Measurements from ENCODE around the gene GPR52. TPM values are rescaled to one million over a fixed set of nuclear protein-coding genes. Genes with fewer than 3 reads are reported as not detected.
"Not testable (repeated sequence)": the region's sequence is repeated elsewhere in the genome, so short reads cannot be mapped to it uniquely, and the experiment has no call there.

Gene GPR52
- total and polyA plus RNA-seq, 8 donors = 0.15 to 2.7 (median 2.1) TPM; not detected in 5

- no peak overlapping the region for H3K4me3 ChIP-seq
- ATAC-seq = no peak
- H3K27me3 ChIP-seq = no peaks in the 10 kb centered on the region
- intact Hi-C loops (cut with DNase I) = no loop called here
- H3K4me1 ChIP-seq = no peaks in the 10 kb centered on the region
- TF ChIP-seq, protein P1, sequence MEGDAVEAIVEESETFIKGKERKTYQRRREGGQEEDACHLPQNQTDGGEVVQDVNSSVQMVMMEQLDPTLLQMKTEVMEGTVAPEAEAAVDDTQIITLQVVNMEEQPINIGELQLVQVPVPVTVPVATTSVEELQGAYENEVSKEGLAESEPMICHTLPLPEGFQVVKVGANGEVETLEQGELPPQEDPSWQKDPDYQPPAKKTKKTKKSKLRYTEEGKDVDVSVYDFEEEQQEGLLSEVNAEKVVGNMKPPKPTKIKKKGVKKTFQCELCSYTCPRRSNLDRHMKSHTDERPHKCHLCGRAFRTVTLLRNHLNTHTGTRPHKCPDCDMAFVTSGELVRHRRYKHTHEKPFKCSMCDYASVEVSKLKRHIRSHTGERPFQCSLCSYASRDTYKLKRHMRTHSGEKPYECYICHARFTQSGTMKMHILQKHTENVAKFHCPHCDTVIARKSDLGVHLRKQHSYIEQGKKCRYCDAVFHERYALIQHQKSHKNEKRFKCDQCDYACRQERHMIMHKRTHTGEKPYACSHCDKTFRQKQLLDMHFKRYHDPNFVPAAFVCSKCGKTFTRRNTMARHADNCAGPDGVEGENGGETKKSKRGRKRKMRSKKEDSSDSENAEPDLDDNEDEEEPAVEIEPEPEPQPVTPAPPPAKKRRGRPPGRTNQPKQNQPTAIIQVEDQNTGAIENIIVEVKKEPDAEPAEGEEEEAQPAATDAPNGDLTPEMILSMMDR (IDR thresholded peaks at IDR 0.05) = no peak
- no peaks in the 10 kb centered on the region for H3K9me3 ChIP-seq
- no peaks in the 10 kb centered on the region for H3K36me3 ChIP-seq
- no peak overlapping the region for H3K27ac ChIP-seq
- no peak for DNase-seq
Measured at GRCh38 chr1:174406421-174406820, 41.3 kb upstream of the GPR52 start.

- Histone ChIP-seq H3K4me3 (no peak overlapping the region), H3K9me3 (no peaks in the 10 kb centered on the region), H3K36me3 (no peaks in the 10 kb centered on the region), H3K27me3 (no peaks in the 10 kb centered on the region), H3K4me1 (no peaks in the 10 kb centered on the region), H3K27ac (no peak overlapping the region)
- intact Hi-C loops (cut with DNase I) = no loop called here
- DNase-seq (peak in 2 of 4 donors; percentile 3 to 24), ATAC-seq (peak; percentile 70)
- TF ChIP-seq, protein P1 (IDR thresholded peaks at IDR 0.05) = no peak
Measured at GRCh38 chr1:174407665-174408064, 40.1 kb upstream of the GPR52 start.

DNA sequence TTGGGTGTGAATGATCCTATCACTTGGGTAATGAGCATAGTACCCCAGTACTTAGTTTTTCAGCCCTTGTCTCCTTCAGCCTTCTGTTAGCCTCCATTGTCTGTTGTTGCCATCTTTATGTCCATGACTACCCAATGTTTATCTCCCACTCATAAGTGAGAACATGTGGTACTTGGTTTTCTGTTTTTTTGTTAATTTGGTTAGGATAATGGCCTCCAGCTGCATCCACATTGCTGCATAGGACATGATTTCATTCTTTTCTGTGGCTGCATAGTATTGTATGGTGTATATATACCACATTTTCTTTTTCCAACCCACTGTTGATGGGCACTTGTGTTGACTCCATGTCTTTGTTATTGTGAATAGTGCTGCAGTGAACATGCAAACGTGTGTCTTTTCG lies 39.6 kb upstream of the GPR52 start:
- DNase-seq (no peak), ATAC-seq (no peak)
- Histone ChIP-seq H3K4me3 (no peak overlapping the region), H3K4me1 (no peaks in the 10 kb centered on the region), H3K36me3 (no peaks in the 10 kb centered on the region), H3K9me3 (no peaks in the 10 kb centered on the region), H3K27me3 (no peaks in the 10 kb centered on the region), H3K27ac (no peak overlapping the region)
- intact Hi-C loops (cut with DNase I) = no loop called here
- TF ChIP-seq, protein P1 (IDR thresholded peaks at IDR 0.05) = no peak

- H3K27ac ChIP-seq; ATAC-seq; H3K4me1 ChIP-seq; H3K36me3 ChIP-seq; H3K27me3 ChIP-seq; intact Hi-C loops (cut with DNase I); DNase-seq; H3K4me3 ChIP-seq; H3K9me3 ChIP-seq: not testable (repeated sequence)
Measured at GRCh38 chr1:174409801-174410200, 38.0 kb upstream of the GPR52 start.

DNA sequence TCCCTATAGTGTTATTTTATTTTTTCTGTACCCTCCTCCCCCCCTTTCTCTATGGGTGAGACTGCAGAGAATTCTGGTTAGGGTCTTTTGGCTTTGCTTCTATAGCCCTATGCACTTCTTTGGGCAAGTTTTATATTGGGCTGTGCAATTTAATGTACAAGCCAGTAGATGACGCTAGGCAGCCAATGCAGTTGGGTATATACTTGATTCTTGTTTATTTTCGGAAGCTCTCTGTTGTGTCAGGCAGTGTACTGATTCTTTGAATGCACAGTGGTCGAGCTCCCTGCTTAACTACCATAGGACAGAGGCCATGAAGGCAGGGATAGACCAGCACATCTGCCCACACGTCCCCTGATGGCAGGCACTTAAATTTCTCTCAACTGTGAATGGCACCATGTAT lies 34.1 kb upstream of the GPR52 start:
- no peaks in the 10 kb centered on the region for H3K36me3 ChIP-seq
- TF ChIP-seq, protein P1 (IDR thresholded peaks at IDR 0.05) = no peak
- H3K4me1 ChIP-seq = no peaks in the 10 kb centered on the region
- DNase-seq (no peak), ATAC-seq (no peak)
- no peaks in the 10 kb centered on the region for H3K27me3 ChIP-seq
- intact Hi-C loops (cut with DNase I) = no loop called here
- H3K9me3 ChIP-seq = no peaks in the 10 kb centered on the region
- no peak overlapping the region for H3K27ac ChIP-seq
- H3K4me3 ChIP-seq = no peak overlapping the region

DNA sequence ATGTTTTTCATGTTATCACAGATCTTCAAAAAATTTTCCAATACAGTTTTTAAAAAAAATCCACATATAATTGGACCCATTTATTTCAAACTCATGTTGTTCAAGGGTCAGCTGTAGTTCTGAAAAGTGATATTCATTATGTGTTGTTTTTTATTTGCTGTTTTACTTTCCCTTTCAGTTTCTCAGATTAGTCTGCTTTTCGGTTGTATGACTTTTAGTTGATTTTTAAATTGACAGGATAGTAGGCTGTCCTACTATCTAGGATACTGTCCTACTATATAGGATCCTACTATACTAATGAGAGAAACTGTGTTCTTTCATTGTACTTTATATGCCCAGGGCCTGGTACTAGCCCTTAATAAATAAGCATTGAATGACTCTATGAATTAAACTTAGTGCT lies 33.6 kb upstream of the GPR52 start:
- intact Hi-C loops (cut with DNase I) = no loop called here

More for the DNA sequence above, 33.6 kb upstream of the GPR52 start:
- TF ChIP-seq, protein P1 (IDR thresholded peaks at IDR 0.05) = no peak
- H3K4me3 ChIP-seq = no peak overlapping the region
- H3K36me3 ChIP-seq = no peaks in the 10 kb centered on the region
- H3K27ac ChIP-seq = no peak overlapping the region
- H3K9me3 ChIP-seq = no peaks in the 10 kb centered on the region
- ATAC-seq (no peak), DNase-seq (no peak)
- H3K4me1 ChIP-seq = no peaks in the 10 kb centered on the region
- H3K27me3 ChIP-seq = no peaks in the 10 kb centered on the region

Data from left lung (tissue), 10 donors.